Gastrocnemius medialis (tissue), 4 donors: ENCODE measurements around the gene TEKTIP1. TPM values are rescaled to one million over a fixed set of nuclear protein-coding genes. Genes with fewer than 3 reads are reported as not detected.

Experiments used
- ATAC-seq, 2 donors: fragments of 150-250 bp; one replicate each; pipeline ENCODE4 v1.9.1; 2016
- DNase-seq, 2 donors: peaks; one replicate each; pipeline ENCODE4 v3.0.0-alpha.2; 2019
- H3K27ac ChIP-seq, 4 donors: fragments of 200-600 bp; sonication (generic); 1 replicate in 1 of 4; 2 replicates in 3 of 4; pipeline ENCODE4 v1.5.1; 2016 to 2018; ENCODE audit warnings: mild to moderate bottlenecking in 2 of 4, moderate library complexity in 1 of 4
- H3K27me3 ChIP-seq, 3 donors: fragments of 200-600 bp; sonication (generic) in 2 of 3; 1 replicate in 1 of 3; 2 replicates in 2 of 3; pipeline versions ENCODE4 v1.5.1 to v1.6.0; 2016 to 2019; ENCODE audit warnings: mild to moderate bottlenecking in 1 of 3, moderate library complexity in 1 of 3
- H3K36me3 ChIP-seq, 2 donors: fragments of 200-600 bp; sonication (generic) in 1 of 2; one replicate each; pipeline ENCODE4 v1.5.1; 2017 to 2018
- H3K4me1 ChIP-seq, 2 donors: fragments of 200-600 bp; sonication (generic) in 1 of 2; one replicate each; pipeline ENCODE4 v1.5.1; 2016 to 2017; ENCODE audit warnings: mild to moderate bottlenecking in 2 of 2
- H3K4me3 ChIP-seq, 4 donors: fragments of 200-600 bp; sonication (generic) in 3 of 4; 1 replicate in 1 of 4; 2 replicates in 3 of 4; pipeline ENCODE4 v1.5.1; 2016 to 2019; ENCODE audit warnings: mild to moderate bottlenecking in 2 of 4
- H3K9me3 ChIP-seq, 3 donors: fragments of 200-600 bp; sonication (generic) in 2 of 3; 1 replicate in 1 of 3; 2 replicates in 2 of 3; pipeline ENCODE4 v1.5.1; 2016 to 2019
- POLR2A ChIP-seq, 2 donors: fragments of 450-650 bp; IDR thresholded peaks; one replicate each; pipeline ENCODE4 v1.6.1; 2017; ENCODE audit warnings: antibody characterized with exemption in 2 of 2, mild to moderate bottlenecking in 2 of 2, moderate library complexity in 2 of 2
- in situ Hi-C, 4 donors: fragments of 200-750 bp; cut with MboI; loops; one replicate each; pipeline versions ENCODE4 v1.15.0 to v1.8.0; 2017; ENCODE audit warnings: low sequenced_read_pairs in 4 of 4
- intact Hi-C: fragments of 100-400 bp; cut with DNase I; formaldehyde crosslinking; loops from one replicate; pipeline ENCODE4 v1.15.1; 2023; ENCODE audit warnings: low total_unique reads
- total RNA-seq, 4 donors: library from RNA; depleted of rRNA; stranded (reverse); fragments of >200 nt; gene quantifications; one replicate each; pipeline versions ENCODE4 v1.1.0 to v1.2.3, GENCODE V29; 2016
- TF ChIP-seq, protein P1 (sequence below), 5 experiments: fragments of 450-650 bp in 3 of 5; fragments of 200-600 bp in 2 of 5; sonication (generic) in 2 of 5; IDR thresholded peaks in 4 of 5; conservative IDR thresholded peaks in 1 of 5; 1 replicate in 4 of 5; 2 replicates in 1 of 5; pipeline ENCODE4 v1.5.1; 2016 to 2019; ENCODE audit warnings: antibody characterized with exemption in 5 of 5, mild to moderate bottlenecking in 3 of 5, moderate library complexity in 3 of 5

The TEKTIP1 gene
- total RNA-seq, 4 donors from 2014 or later: not detected

DNA sequence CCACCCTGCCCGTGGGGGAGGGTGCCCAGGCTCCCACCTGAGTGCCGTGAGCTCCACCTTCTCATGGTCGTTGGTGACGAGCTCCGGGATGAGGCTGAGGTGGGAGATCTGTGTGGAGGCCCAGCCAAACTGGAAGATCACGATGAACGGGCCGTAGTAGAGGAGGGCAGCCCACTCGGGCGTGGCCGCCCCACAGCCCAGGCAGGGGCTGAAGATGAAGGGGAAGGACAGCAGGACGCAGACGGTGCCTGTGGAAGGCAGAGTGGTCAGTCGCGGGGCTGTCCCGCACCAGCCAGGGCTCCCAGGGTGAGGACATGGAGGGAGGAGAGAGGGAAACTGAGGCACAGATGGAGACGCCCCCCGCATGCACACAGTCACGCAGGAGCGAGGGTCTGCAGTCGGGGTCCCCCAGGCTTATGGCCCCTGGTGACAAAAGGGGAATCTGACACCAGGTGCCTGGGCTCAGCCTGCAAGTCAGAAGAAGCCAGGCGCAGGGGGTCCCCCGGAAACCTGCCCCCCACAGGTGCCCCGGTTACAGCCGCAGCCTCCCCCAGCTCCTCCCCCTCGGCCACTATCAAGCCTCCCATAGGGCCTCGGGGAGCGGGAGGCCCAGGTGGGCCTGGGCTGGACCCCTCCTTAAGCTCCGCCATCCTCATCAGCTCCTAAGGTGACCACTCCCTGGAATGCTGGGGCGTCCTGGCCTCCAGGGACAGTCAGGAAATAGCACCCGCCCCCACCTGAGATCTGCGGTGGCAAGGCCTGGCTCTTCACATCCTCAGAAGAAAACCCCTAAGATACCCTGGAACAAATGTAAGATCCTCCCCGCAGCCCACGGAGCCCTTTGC, 12.2 kb downstream of the TEKTIP1 start:
- in situ Hi-C loops: no loop called here
- Histone ChIP-seq H3K36me3 (no peaks in the 10 kb centered on the region), H3K4me3 (no peak overlapping the region), H3K4me1 (peaks cover 10 to 12% of the 10 kb centered on the region in 2 donors), H3K27ac (no peak overlapping the region), H3K9me3 (no peaks in the 10 kb centered on the region), H3K27me3 (no peaks in the 10 kb centered on the region)
- DNase-seq: no peak
- no peak for TF ChIP-seq POLR2A (IDR thresholded peaks at IDR 0.05)
- TF ChIP-seq, protein P1, sequence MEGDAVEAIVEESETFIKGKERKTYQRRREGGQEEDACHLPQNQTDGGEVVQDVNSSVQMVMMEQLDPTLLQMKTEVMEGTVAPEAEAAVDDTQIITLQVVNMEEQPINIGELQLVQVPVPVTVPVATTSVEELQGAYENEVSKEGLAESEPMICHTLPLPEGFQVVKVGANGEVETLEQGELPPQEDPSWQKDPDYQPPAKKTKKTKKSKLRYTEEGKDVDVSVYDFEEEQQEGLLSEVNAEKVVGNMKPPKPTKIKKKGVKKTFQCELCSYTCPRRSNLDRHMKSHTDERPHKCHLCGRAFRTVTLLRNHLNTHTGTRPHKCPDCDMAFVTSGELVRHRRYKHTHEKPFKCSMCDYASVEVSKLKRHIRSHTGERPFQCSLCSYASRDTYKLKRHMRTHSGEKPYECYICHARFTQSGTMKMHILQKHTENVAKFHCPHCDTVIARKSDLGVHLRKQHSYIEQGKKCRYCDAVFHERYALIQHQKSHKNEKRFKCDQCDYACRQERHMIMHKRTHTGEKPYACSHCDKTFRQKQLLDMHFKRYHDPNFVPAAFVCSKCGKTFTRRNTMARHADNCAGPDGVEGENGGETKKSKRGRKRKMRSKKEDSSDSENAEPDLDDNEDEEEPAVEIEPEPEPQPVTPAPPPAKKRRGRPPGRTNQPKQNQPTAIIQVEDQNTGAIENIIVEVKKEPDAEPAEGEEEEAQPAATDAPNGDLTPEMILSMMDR (IDR thresholded peaks at IDR 0.05 in 4 of 5, conservative IDR thresholded peaks at IDR 0.05 in 1 of 5): no peak
- ATAC-seq: no peak
- intact Hi-C loops: no loop called here

- Histone ChIP-seq H3K4me1 (peaks cover 14 to 15% of the 10 kb centered on the region in 2 donors), H3K27ac (no peak overlapping the region), H3K4me3 (no peak overlapping the region), H3K9me3 (no peaks in the 10 kb centered on the region), H3K36me3 (no peaks in the 10 kb centered on the region), H3K27me3 (no peaks in the 10 kb centered on the region)
- ATAC-seq (no peak), DNase-seq (no peak)
- TF ChIP-seq, protein P1 (IDR thresholded peaks at IDR 0.05 in 4 of 5, conservative IDR thresholded peaks at IDR 0.05 in 1 of 5): no peak
- TF ChIP-seq POLR2A (IDR thresholded peaks at IDR 0.05): no peak
- in situ Hi-C loops (no loop called here), intact Hi-C loops (no loop called here)
Measured at GRCh38 chr19:3551792-3552095, 12.8 kb downstream of the TEKTIP1 start.

GRCh38 chr19:3554254-3555083, 15.5 kb downstream of the TEKTIP1 start:
- intact Hi-C loops: no loop called here

DNA sequence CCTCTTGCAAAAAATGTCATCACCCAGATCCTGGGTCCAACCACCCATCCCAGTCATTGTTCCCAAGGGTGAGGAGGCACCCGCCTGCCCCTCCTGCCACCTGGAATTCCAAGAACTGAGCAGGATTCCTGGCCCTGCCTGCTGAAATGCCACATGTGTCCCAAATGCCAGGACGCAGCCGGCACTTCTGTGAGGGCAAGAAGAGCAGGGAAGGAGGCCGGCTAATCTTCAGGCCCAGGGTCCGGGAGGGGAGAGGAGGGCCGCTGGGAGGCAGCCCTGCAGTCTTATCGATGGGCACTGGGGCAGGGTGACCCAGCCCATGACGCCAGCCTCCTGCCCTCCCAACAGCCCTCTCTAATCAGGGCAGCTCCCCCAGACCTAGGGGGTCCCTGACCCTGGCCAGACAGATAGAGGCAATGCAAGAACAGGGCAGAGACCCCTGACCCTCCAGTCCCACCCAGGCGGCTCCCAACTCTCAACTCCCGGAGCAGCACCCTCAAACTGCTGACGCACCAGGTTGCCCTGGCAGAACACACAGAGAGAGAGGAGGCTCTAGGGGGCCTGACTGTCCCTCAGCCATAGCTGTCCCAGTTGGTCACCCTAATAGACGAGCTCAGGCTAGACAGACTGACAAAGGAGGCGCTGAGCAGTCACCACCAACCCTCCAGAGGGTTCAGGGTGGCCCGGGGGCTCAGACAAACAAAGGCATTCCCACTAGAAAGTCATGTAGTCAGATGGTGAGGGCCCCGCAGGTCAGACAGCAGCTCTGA, 16.9 kb downstream of the TEKTIP1 start:
- Histone ChIP-seq H3K9me3 (no peaks in the 10 kb centered on the region), H3K4me1 (peaks cover 19 to 20% of the 10 kb centered on the region in 2 donors), H3K27ac (peak overlapping the region in 2 of 4 donors; percentile 90 to 94), H3K4me3 (peak overlapping the region; percentile 69 to 91 (median 83)), H3K27me3 (no peaks in the 10 kb centered on the region), H3K36me3 (no peaks in the 10 kb centered on the region)
- intact Hi-C loops: loop anchor here (2.0 kb wide), 1 partner anchor 71 kb away; the partner anchor contains the start of gene CACTIN
- no peak for ATAC-seq
- TF ChIP-seq, protein P1 (IDR thresholded peaks at IDR 0.05 in 4 of 5, conservative IDR thresholded peaks at IDR 0.05 in 1 of 5): no peak
- TF ChIP-seq POLR2A (IDR thresholded peaks at IDR 0.05): no peak
- in situ Hi-C loops: no loop called here
- DNase-seq: no peak

More at GRCh38 chr19:3554254-3555083, 15.5 kb downstream of the TEKTIP1 start:
- no peak for ATAC-seq
- Histone ChIP-seq H3K4me3 (no peak overlapping the region), H3K36me3 (no peaks in the 10 kb centered on the region), H3K27ac (peak overlapping the region in 3 of 4 donors; percentile 5 to 45 (median 6)), H3K4me1 (peaks cover 19 to 20% of the 10 kb centered on the region in 2 donors), H3K9me3 (no peaks in the 10 kb centered on the region), H3K27me3 (no peaks in the 10 kb centered on the region)
- no peak for DNase-seq
- no peak for TF ChIP-seq POLR2A (IDR thresholded peaks at IDR 0.05)
- in situ Hi-C loops: no loop called here
